HepG2 (cell line): ENCODE data around the gene ECHS1. TPM values are rescaled to one million over a fixed set of nuclear protein-coding genes. Genes with fewer than 3 reads are reported as not detected.

ENCODE experiments used
- ATAC-seq: fragments of 200-7000 bp; cut with Tn5 transposase; 3 replicates; pipeline ENCODE4 v1.9.1; 2020; ENCODE audit warnings: mild to moderate bottlenecking, moderate library complexity
- BruUV-seq: library from RNA; stranded (reverse); fragments of 400-500 nt; replicated peaks from 2 replicates; lab custom pipeline; 2021; lab: Mats Ljungman, UMichigan
- CTCF ChIA-PET: fragments of 300-600 bp; formaldehyde crosslinking; extraction: SDS; loops from one replicate; lab custom pipeline; 2021; ENCODE audit warnings: low total read pairs, inconsistent platforms, low intra/inter-chr PET ratio; lab: Yijun Ruan, JAX
- POLR2A ChIA-PET: fragments of 350-600 bp; sonication (Branson Sonifier 250); formaldehyde crosslinking; loops from one replicate; lab custom pipeline; 2020; ENCODE audit warnings: antibody characterized with exemption, inconsistent platforms; lab: Yijun Ruan, JAX
- DNase-seq: peaks from one replicate; pipeline ENCODE4 v3.0.0-alpha.2; 2015; ENCODE audit warnings: low spot score
- FAIRE-seq: peaks from 3 replicates; lab custom pipeline; 2011; peaks lifted over from hg19 to GRCh38; lab: Jason Lieb, UNC
- H2AFZ ChIP-seq: one replicate; pipeline ENCODE4 v1.6.1; 2011; ENCODE audit warnings: low read length, inconsistent platforms
- H3K27ac ChIP-seq: fragments of 300-600 bp; 3 replicates; pipeline ENCODE4 v1.8.0; 2011; ENCODE audit warnings: mixed run types, mild to moderate bottlenecking, mixed read lengths, low read length, inconsistent platforms; ENCODE audit not compliant: insufficient read depth; ENCODE audit errors: extremely low read length
- H3K27me3 ChIP-seq, 2 experiments: fragments of 200-600 bp in 1 of 2; 2 replicates in 1 of 2; 3 replicates in 1 of 2; pipeline versions ENCODE4 v1.6.0 to v1.8.0; 2011; ENCODE audit warnings: low read length in 2 of 2, mild to moderate bottlenecking in 2 of 2, moderate library complexity in 2 of 2, inconsistent platforms in 1 of 2; ENCODE audit not compliant: insufficient read depth in 2 of 2, control insufficient read depth in 1 of 2
- H3K36me3 ChIP-seq, 2 experiments: fragments of 200-600 bp in 1 of 2; replicated peaks in 1 of 2; 2 replicates in 1 of 2; 3 replicates in 1 of 2; pipeline versions ENCODE4 v1.5.1 to v1.8.0; 2011; ENCODE audit warnings: low read length in 2 of 2, inconsistent platforms in 1 of 2; ENCODE audit not compliant: insufficient read depth in 2 of 2, control insufficient read depth in 1 of 2
- H3K4me1 ChIP-seq: 2 replicates; pipeline ENCODE4 v1.5.1; 2012; ENCODE audit warnings: low read length, inconsistent platforms; ENCODE audit not compliant: insufficient read depth
- H3K4me2 ChIP-seq: 2 replicates; pipeline ENCODE4 v1.6.0; 2011; ENCODE audit warnings: low read depth, low read length, inconsistent platforms
- H3K4me3 ChIP-seq, 3 experiments: fragments of 200-600 bp in 1 of 3; sonication (generic), shearing (Covaris generic) in 1 of 3; replicated peaks in 1 of 3; 2 replicates each; pipeline ENCODE4 v1.5.1; 2011 to 2016; ENCODE audit warnings: low read length in 3 of 3, inconsistent platforms in 2 of 3, low read depth in 2 of 3, mild to moderate bottlenecking in 2 of 3, control low read depth in 1 of 3, mixed read lengths in 1 of 3; ENCODE audit not compliant: insufficient read depth in 1 of 3
- H3K79me2 ChIP-seq: one replicate; pipeline ENCODE4 v1.6.1; 2011; ENCODE audit warnings: low read length, inconsistent platforms; ENCODE audit not compliant: insufficient read depth
- H3K9ac ChIP-seq: 2 replicates; pipeline ENCODE4 v1.6.0; 2011; ENCODE audit warnings: mild to moderate bottlenecking, low read depth, low read length, inconsistent platforms; ENCODE audit not compliant: insufficient read depth
- H3K9me3 ChIP-seq: 2 replicates; pipeline ENCODE4 v1.5.1; 2012; ENCODE audit warnings: mild to moderate bottlenecking, low read length
- H4K20me1 ChIP-seq: 2 replicates; pipeline ENCODE4 v1.6.0; 2011; ENCODE audit warnings: inconsistent platforms, mild to moderate bottlenecking, low read length, moderate library complexity; ENCODE audit not compliant: insufficient read depth
- ATF7 ChIP-seq, 2 experiments: fragments of 450-650 bp in 1 of 2; sonication (generic) in 1 of 2; formaldehyde crosslinking in 1 of 2; IDR thresholded peaks; 2 replicates each; pipeline versions ENCODE4 v1.4.0 to v1.6.1; 2016 to 2020; ENCODE audit warnings: antibody characterized with exemption in 1 of 2, mild to moderate bottlenecking in 1 of 2, missing genetic modification reagents in 1 of 2
- NFIC ChIP-seq: IDR thresholded peaks from 2 replicates; pipeline ENCODE4 v1.6.1; 2012; ENCODE audit warnings: mild to moderate bottlenecking, low read length, inconsistent platforms
- SIN3B ChIP-seq: fragments of 150-350 bp; IDR thresholded peaks from 2 replicates; pipeline ENCODE4 v1.6.1; 2014; ENCODE audit warnings: low read length
- ZNF160 ChIP-seq: sonication (generic); formaldehyde crosslinking; IDR thresholded peaks from 2 replicates; pipeline ENCODE4 v1.8.0; 2022; ENCODE audit warnings: mild to moderate bottlenecking, inconsistent platforms, missing genetic modification reagents
- ZNF280D ChIP-seq: sonication (generic); formaldehyde crosslinking; IDR thresholded peaks from 2 replicates; pipeline ENCODE4 v1.5.1; 2020; ENCODE audit warnings: mild to moderate bottlenecking, missing genetic modification reagents
- ZNF343 ChIP-seq: sonication (generic); formaldehyde crosslinking; IDR thresholded peaks from 2 replicates; pipeline ENCODE4 v1.4.0; 2020; ENCODE audit warnings: mild to moderate bottlenecking, missing genetic modification reagents
- WGBS: methylation state at CpG from one replicate; pipeline ENCODE4 v1.1.6; 2017; ENCODE audit warnings: low lambda C conversion rate; 5-methylcytosine and 5-hydroxymethylcytosine counted together
- in situ Hi-C: cut with HindIII; loops from 2 replicates; pipeline ENCODE4 v1.10.0; 2017; ENCODE audit warnings: low pct_unique_long_range_greater_than_20kb; ENCODE audit not compliant: extremely low pct_ligation_motif_present
- intact Hi-C: fragments of 100-400 bp; cut with micrococcal nuclease; formaldehyde crosslinking; loops from one replicate; pipeline ENCODE4 v1.10.0; 2022; ENCODE audit not compliant: unreplicated experiment
- polyA plus RNA-seq, 8 experiments: library from polyadenylated mRNA; depleted of rRNA in 3 of 8; stranded (reverse) in 7 of 8; unstranded in 1 of 8; fragments of >200 nt; fragmentation: Illumina TruSeq in 4 of 8; extraction: Trizol in 4 of 8; gene quantifications; 2 replicates each; pipeline versions ENCODE4 v1.2.1 to v1.2.3, GENCODE V29; 2011 to 2016; ENCODE audit warnings: low read depth in 4 of 8, missing spikeins in 1 of 8, mixed read lengths in 1 of 8; ENCODE audit not compliant: insufficient read depth in 1 of 8
- total RNA-seq, 5 experiments: library from RNA; depleted of rRNA; stranded (reverse); fragments of >200 nt; fragmentation: Illumina TruSeq; extraction: Trizol; gene quantifications; 2 replicates each; pipeline ENCODE4 v1.2.3, GENCODE V29; 2016; ENCODE audit warnings: low read depth in 1 of 5

Gene ECHS1
- total and polyA plus RNA-seq, 2 of the 13 experiments (the other 11 are each of a cell fraction or from before 2014, with no cell fraction given), result 32.7 to 195 TPM

GRCh38 chr10:133412381-133412711 is 39.2 kb upstream of the ECHS1 start:
- Histone ChIP-seq H3K79me2 (peaks cover 30% of the 10 kb centered on the region), H3K9me3 (peaks cover 19% of the 10 kb centered on the region), H3K4me1 (no peaks in the 10 kb centered on the region), H3K27ac (no peak overlapping the region), H4K20me1 (no peaks in the 10 kb centered on the region), H3K27me3 (no peaks in the 10 kb centered on the region), H3K36me3 (peaks cover 4 to 54% of the 10 kb centered on the region in 2 experiments), H3K4me3 (no peak overlapping the region), H3K9ac (no peak overlapping the region), H2AFZ (no peak overlapping the region), H3K4me2 (no peak overlapping the region)
- no TSS peak for BruUV-seq
- in situ Hi-C loops (no loop called here), intact Hi-C loops (no loop called here)
- DNase-seq (no peak), ATAC-seq (no peak), FAIRE-seq (no peak)
- TF ChIP-seq ZNF280D (CRISPR knock-in tag) (peak; percentile 69; the same call in 1 of the 2 replicates), SIN3B (no peak), NFIC (no peak)
- POLR2A ChIA-PET, result no interaction called here
- CTCF ChIA-PET, result no interaction called here

- H3K9me3 ChIP-seq, result peaks cover 19% of the 10 kb centered on the region
- FAIRE-seq, result no peak
Measured at GRCh38 chr10:133411523-133412380, 38.6 kb upstream of the ECHS1 start.

More at GRCh38 chr10:133411523-133412380, 38.6 kb upstream of the ECHS1 start:
- Histone ChIP-seq H3K4me1 (no peaks in the 10 kb centered on the region), H3K9ac (no peak overlapping the region), H3K4me3 (no peak overlapping the region), H3K27ac (no peak overlapping the region), H4K20me1 (no peaks in the 10 kb centered on the region), H3K36me3 (peaks cover 4 to 54% of the 10 kb centered on the region in 2 experiments), H3K79me2 (peaks cover 35% of the 10 kb centered on the region), H2AFZ (no peak overlapping the region), H3K27me3 (no peaks in the 10 kb centered on the region), H3K4me2 (no peak overlapping the region)
- no peak for ATAC-seq
- whole genome bisulfite sequencing, result 97% methylated on average over 7 of the region's 7 CpGs
- intact Hi-C loops (no loop called here), in situ Hi-C loops (no loop called here)
- no TSS peak for BruUV-seq
- no peak for DNase-seq
- POLR2A ChIA-PET, result no interaction called here
- TF ChIP-seq ATF7 (IDR thresholded peaks at IDR 0.05) (peak; percentile 76), ATF7 (CRISPR knock-in tag; IDR thresholded peaks at IDR 0.05) (no peak), ZNF160 (CRISPR knock-in tag) (peak; percentile 99), ZNF343 (no peak)
- CTCF ChIA-PET, result no interaction called here
